GM12892 (cell line): ENCODE measurements around the gene SYNGAP1.

Experiments
- POLR2A ChIP-seq: IDR thresholded peaks from 2 replicates; pipeline ENCODE4 v1.6.1; 2011; ENCODE audit warnings: low read depth, low read length, control low read depth
- POLR2AphosphoS5 ChIP-seq: IDR thresholded peaks from 2 replicates; pipeline ENCODE4 v1.6.1; 2011; ENCODE audit warnings: low read depth, low read length, control low read depth

GRCh38 chr6:33497157-33497556 is 77.3 kb downstream of the SYNGAP1 start:
- TF ChIP-seq POLR2A (no peak), POLR2AphosphoS5 (no peak)
